ENCODE measurements around the gene TUBGCP6. TPM values are rescaled to one million over a fixed set of nuclear protein-coding genes. Genes with fewer than 3 reads are reported as not detected.

TUBGCP6 gene
- total RNA-seq, 1 experiment from 2014 or later, result 38.6 TPM

DNA sequence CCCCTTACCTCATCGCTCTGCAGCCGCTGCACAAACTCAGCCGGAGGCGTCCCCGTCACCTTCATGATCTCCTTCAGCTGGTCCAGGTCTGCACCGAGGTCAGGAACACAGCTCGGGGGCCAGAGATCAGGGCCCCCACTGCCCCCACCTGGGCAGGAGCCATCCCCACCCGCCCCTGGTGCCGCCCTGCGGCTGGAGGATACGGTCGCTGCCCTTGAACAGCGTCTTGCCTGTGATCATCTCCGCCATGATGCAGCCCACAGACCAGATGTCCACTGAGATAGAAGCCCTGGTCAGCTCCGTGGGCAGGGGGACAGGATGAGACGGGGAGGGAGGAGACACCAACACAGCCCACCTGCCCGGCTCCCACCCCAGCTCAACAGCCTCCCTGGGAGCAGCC, 10.8 kb upstream of the TUBGCP6 start (continued):
- TF ChIP-seq, protein P1, sequence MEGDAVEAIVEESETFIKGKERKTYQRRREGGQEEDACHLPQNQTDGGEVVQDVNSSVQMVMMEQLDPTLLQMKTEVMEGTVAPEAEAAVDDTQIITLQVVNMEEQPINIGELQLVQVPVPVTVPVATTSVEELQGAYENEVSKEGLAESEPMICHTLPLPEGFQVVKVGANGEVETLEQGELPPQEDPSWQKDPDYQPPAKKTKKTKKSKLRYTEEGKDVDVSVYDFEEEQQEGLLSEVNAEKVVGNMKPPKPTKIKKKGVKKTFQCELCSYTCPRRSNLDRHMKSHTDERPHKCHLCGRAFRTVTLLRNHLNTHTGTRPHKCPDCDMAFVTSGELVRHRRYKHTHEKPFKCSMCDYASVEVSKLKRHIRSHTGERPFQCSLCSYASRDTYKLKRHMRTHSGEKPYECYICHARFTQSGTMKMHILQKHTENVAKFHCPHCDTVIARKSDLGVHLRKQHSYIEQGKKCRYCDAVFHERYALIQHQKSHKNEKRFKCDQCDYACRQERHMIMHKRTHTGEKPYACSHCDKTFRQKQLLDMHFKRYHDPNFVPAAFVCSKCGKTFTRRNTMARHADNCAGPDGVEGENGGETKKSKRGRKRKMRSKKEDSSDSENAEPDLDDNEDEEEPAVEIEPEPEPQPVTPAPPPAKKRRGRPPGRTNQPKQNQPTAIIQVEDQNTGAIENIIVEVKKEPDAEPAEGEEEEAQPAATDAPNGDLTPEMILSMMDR (IDR thresholded peaks at IDR 0.05 in 2 of 3, conservative IDR thresholded peaks at IDR 0.05 in 1 of 3; ENCODE audit: borderline replicate concordance in 1 of 3, insufficient read depth in 1 of 3, low read depth in 2 of 3, low read length in 2 of 3), result no peak
- no peak for TF ChIP-seq POLR2AphosphoS5 (IDR thresholded peaks at IDR 0.05; ENCODE audit: low read depth, low read length)
- no peak for TF ChIP-seq YY1 (IDR thresholded peaks at IDR 0.05; ENCODE audit: extremely low read depth, insufficient replicate concordance, low read depth, low read length)
- no peak for TF ChIP-seq ELF1 (IDR thresholded peaks at IDR 0.05; ENCODE audit: borderline replicate concordance, low read depth)

DNA sequence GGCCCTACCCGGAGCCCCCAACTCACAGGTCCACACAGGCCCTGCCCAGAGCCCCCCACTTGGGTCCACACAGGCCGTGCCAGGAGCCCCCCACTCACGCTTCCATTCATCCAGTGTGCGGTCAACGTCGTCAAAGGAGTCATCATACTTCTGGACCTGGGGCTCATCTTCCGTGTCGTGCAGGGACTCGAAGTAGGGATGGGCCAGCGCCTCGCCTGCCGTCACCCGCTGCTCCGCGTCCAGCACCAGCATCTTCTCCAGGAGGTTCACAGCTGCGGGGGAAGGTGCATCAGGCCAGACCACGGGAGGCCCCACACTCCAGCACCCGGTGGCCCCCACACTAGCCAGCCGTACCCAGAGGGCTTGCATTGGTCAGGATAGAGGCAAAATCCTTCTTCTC, 10.3 kb upstream of the TUBGCP6 start:
- peaks cover 25% of the 10 kb centered on the region for H3K79me2 ChIP-seq (ENCODE audit: insufficient read depth, low read length)
- BruUV-seq (replicated peaks), result no TSS peak
- no peaks in the 10 kb centered on the region for H3K9me2 ChIP-seq (ENCODE audit: insufficient read depth)
- no peak overlapping the region for H3K9ac ChIP-seq (ENCODE audit: low read length)
- H3K36me3 ChIP-seq (ENCODE audit: control insufficient read depth in 1 of 2, insufficient read depth in 2 of 2, low read length in 2 of 2), result peaks cover 0 to 11% of the 10 kb centered on the region in 2 experiments; a peak in 2 of 4 replicates
- H3K27me3 ChIP-seq (ENCODE audit: insufficient read depth, low read length), result no peaks in the 10 kb centered on the region
- intact Hi-C loops (cut with micrococcal nuclease), result no loop called here
- CTCF ChIA-PET, result no interaction called here
- no peaks in the 10 kb centered on the region for H4K20me1 ChIP-seq (ENCODE audit: insufficient read depth)
- peaks cover 7 to 28% of the 10 kb centered on the region in 2 experiments; a peak in 3 of 4 replicates for H3K4me1 ChIP-seq (ENCODE audit: control insufficient read depth in 1 of 2, insufficient read depth in 2 of 2, low read length in 2 of 2)
- no peak overlapping the region for H3K4me3 ChIP-seq (replicated peaks in 1 of 2; ENCODE audit: low read depth in 1 of 2, low read length in 2 of 2)
- no peaks in the 10 kb centered on the region for H3K9me3 ChIP-seq (ENCODE audit: control insufficient read depth in 1 of 2, insufficient read depth in 1 of 2, low read depth in 1 of 2, low read length in 2 of 2)
- DNase-seq (ENCODE audit: low read depth, low spot score) (no peak), ATAC-seq (no peak)
- POLR2A ChIA-PET, result no interaction called here
- no peak overlapping the region for H3K4me2 ChIP-seq (ENCODE audit: low read length)
- TF ChIP-seq SIN3A (IDR thresholded peaks at IDR 0.05; ENCODE audit: low read depth) (no peak), POLR2A (IDR thresholded peaks at IDR 0.05; ENCODE audit: borderline replicate concordance, extremely low read depth, insufficient read depth, insufficient read length) (no peak), ELF1 (IDR thresholded peaks at IDR 0.05; ENCODE audit: borderline replicate concordance, low read depth) (no peak), ZFX (IDR thresholded peaks at IDR 0.05) (no peak)
- RAD21 ChIA-PET (ENCODE audit: low non-redundant PET in 1 of 2, low total read pairs in 2 of 2, uncharacterized antibody in 2 of 2, unreplicated experiment in 2 of 2), result no interaction called here
- no peak overlapping the region for H3K27ac ChIP-seq (ENCODE audit: low read depth, low read length)
- no peak overlapping the region for H2AFZ ChIP-seq (ENCODE audit: low read depth, low read length, poor library complexity, severe bottlenecking)

Data from HCT116 (cell line).